ENCODE data around the gene KLHDC7B. TPM values are rescaled to one million over a fixed set of nuclear protein-coding genes. Genes with fewer than 3 reads are reported as not detected.

Gene KLHDC7B
- total and polyA plus RNA-seq, 9 donors, result 0.04 to 0.13 (median 0.10) TPM; not detected in 2

DNA sequence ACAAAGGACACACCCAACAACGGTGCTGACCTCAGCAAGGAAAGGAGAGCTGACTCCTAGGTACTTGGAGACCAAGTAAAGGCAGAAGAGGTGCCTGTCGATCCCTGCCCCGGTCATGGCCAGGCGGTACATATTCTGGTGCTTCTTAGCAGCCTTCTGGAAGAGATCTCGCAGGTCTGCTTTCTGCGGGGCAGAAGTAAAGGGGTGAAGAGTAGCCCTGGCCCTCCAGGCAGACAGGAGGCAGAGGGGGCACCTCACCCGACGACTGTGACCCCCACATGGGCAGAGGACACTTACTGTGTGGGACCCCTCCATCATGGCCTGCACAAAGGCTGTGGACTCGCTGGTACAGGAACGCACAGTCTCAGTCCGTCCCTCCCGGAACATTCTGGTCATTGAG lies 25.2 kb downstream of the KLHDC7B start:
- H3K27ac ChIP-seq, result no peak overlapping the region
- no peaks in the 10 kb centered on the region for H3K36me3 ChIP-seq
- H3K4me1 ChIP-seq (ENCODE audit: insufficient read depth), result no peaks in the 10 kb centered on the region
- H3K27me3 ChIP-seq, result no peaks in the 10 kb centered on the region
- no peak overlapping the region for H3K4me3 ChIP-seq
- intact Hi-C loops (cut with DNase I), result no loop called here
- H3K9me3 ChIP-seq, result no peaks in the 10 kb centered on the region
- TF ChIP-seq, protein P1, sequence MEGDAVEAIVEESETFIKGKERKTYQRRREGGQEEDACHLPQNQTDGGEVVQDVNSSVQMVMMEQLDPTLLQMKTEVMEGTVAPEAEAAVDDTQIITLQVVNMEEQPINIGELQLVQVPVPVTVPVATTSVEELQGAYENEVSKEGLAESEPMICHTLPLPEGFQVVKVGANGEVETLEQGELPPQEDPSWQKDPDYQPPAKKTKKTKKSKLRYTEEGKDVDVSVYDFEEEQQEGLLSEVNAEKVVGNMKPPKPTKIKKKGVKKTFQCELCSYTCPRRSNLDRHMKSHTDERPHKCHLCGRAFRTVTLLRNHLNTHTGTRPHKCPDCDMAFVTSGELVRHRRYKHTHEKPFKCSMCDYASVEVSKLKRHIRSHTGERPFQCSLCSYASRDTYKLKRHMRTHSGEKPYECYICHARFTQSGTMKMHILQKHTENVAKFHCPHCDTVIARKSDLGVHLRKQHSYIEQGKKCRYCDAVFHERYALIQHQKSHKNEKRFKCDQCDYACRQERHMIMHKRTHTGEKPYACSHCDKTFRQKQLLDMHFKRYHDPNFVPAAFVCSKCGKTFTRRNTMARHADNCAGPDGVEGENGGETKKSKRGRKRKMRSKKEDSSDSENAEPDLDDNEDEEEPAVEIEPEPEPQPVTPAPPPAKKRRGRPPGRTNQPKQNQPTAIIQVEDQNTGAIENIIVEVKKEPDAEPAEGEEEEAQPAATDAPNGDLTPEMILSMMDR (IDR thresholded peaks at IDR 0.05), result no peak
- TF ChIP-seq POLR2A (IDR thresholded peaks at IDR 0.05) (no peak), EP300 (IDR thresholded peaks at IDR 0.05) (no peak)
- DNase-seq, result no peak
- whole genome bisulfite sequencing, 3 donors, result 87 to 94% (median 87%) methylated on average over 12 of the region's 12 CpGs

GRCh38 chr22:50571264-50572175 lies 25.8 kb downstream of the KLHDC7B start:
- 84 to 87% (median 85%) methylated on average over 25 to 26 of the region's 26 CpGs for WGBS, 3 donors
- DNase-seq, result no peak
- H3K27ac ChIP-seq, result no peak overlapping the region
- H3K36me3 ChIP-seq, result no peaks in the 10 kb centered on the region
- no peak overlapping the region for H3K4me3 ChIP-seq
- no peaks in the 10 kb centered on the region for H3K4me1 ChIP-seq (ENCODE audit: insufficient read depth)
- TF ChIP-seq POLR2A (IDR thresholded peaks at IDR 0.05) (no peak), EP300 (IDR thresholded peaks at IDR 0.05) (no peak)
- TF ChIP-seq, protein P1 (IDR thresholded peaks at IDR 0.05), result no peak
- H3K9me3 ChIP-seq, result no peaks in the 10 kb centered on the region
- intact Hi-C loops (cut with DNase I), result no loop called here
- H3K27me3 ChIP-seq, result no peaks in the 10 kb centered on the region

GRCh38 chr22:50572965-50573364 lies 27.3 kb downstream of the KLHDC7B start:
- intact Hi-C loops (cut with DNase I), result no loop called here
- H3K4me1 ChIP-seq (ENCODE audit: insufficient read depth), result peaks cover 2% of the 10 kb centered on the region
- no peak for DNase-seq
- H3K36me3 ChIP-seq, result no peaks in the 10 kb centered on the region
- H3K9me3 ChIP-seq, result no peaks in the 10 kb centered on the region
- H3K27ac ChIP-seq, result no peak overlapping the region
- WGBS, 3 donors, result 88 to 93% (median 88%) methylated on average over 11 of the region's 11 CpGs
- H3K27me3 ChIP-seq, result no peaks in the 10 kb centered on the region
- H3K4me3 ChIP-seq, result no peak overlapping the region
- TF ChIP-seq POLR2A (IDR thresholded peaks at IDR 0.05) (no peak), EP300 (IDR thresholded peaks at IDR 0.05) (no peak)
- TF ChIP-seq, protein P1 (IDR thresholded peaks at IDR 0.05), result no peak

DNA sequence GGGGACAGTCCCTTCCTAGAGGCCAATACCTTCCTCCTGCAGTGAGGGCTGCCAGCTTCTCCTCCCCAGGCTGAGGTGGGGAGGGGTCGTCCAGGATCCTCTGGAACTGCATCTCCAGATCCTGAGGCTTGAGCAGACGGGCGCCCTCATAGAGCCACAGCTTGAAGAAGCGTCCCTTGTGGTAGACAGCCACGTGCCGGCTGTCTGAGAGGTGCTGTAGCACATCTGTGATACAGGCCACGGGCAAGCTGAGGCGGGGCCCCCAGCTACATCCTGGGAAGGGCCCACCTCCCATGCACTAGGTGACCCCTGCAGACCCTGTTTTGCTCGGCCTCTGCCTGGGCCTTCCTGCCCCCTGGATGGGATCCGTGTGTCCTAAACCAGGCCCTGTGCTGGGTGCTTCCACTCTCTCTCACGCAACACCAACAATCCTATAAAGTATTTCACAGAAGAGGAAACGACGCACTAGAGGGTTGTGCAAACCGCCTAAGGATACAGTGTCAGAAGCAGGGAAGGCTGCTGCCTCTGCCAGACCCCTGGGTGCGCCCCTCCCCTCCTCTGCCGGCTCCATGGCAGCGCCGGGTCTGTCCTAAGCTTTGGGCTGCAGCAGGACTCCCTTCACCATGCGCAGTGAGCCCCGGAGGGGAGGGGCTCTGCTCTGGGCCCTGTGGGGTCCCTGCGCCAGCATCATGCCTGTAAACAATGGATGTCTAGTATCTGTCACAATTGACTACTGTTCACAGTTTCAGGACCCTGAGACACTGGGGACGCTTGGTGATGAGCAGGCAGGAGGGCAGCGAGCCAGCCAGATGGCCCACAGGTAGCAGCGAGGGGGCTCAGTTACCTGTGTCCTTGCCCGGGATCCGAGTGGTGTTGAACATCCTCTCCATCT lies 28.0 kb downstream of the KLHDC7B start:
- WGBS, 3 donors, result 80 to 87% (median 80%) methylated on average over 25 to 26 of the region's 26 CpGs
- DNase-seq, result no peak
- intact Hi-C loops (cut with DNase I), result no loop called here
- no peaks in the 10 kb centered on the region for H3K27me3 ChIP-seq
- TF ChIP-seq, protein P1 (IDR thresholded peaks at IDR 0.05), result no peak
- TF ChIP-seq EP300 (IDR thresholded peaks at IDR 0.05), result no peak
- TF ChIP-seq POLR2A (IDR thresholded peaks at IDR 0.05), result no peak
- peaks cover 9% of the 10 kb centered on the region for H3K4me1 ChIP-seq (ENCODE audit: insufficient read depth)
- H3K36me3 ChIP-seq, result no peaks in the 10 kb centered on the region
- no peaks in the 10 kb centered on the region for H3K9me3 ChIP-seq
- no peak overlapping the region for H3K4me3 ChIP-seq
- H3K27ac ChIP-seq, result no peak overlapping the region
